H1 (cell line): Measurements from ENCODE around the gene PDE4B. TPM values are rescaled to one million over a fixed set of nuclear protein-coding genes. Genes with fewer than 3 reads are reported as not detected.

Experiments used
- CTCF ChIA-PET: fragments of 300-600 bp; sonication (Branson Sonifier 250); formaldehyde crosslinking; loops from one replicate; lab custom pipeline; 2021; ENCODE audit not compliant: partially characterized antibody; lab: Charles Lee
- POLR2A ChIA-PET: fragments of 300-600 bp; sonication (Branson Sonifier 250); formaldehyde crosslinking; loops from one replicate; lab custom pipeline; 2021; ENCODE audit warnings: inconsistent platforms; ENCODE audit not compliant: partially characterized antibody; lab: Charles Lee
- DNase-seq, 2 experiments: peaks; one replicate each; pipeline versions ENCODE4 v3.0.0 to v3.0.0-alpha.2; 2010 to 2022; ENCODE audit warnings: low spot score in 2 of 2, low read depth in 1 of 2, mixed read lengths in 1 of 2
- FAIRE-seq: peaks from 2 replicates; lab custom pipeline; 2011; peaks lifted over from hg19 to GRCh38; lab: Jason Lieb, UNC
- H2AFZ ChIP-seq: 2 replicates; pipeline ENCODE4 v1.8.1; 2012; ENCODE audit warnings: low read length, inconsistent platforms
- H2AK5ac ChIP-seq: 2 replicates; pipeline ENCODE4 v1.6.1; 2013; ENCODE audit warnings: low read depth, low read length
- H2BK120ac ChIP-seq: replicated peaks from 2 replicates; pipeline ENCODE3; 2013; ENCODE audit warnings: low read depth, low read length, inconsistent platforms
- H2BK12ac ChIP-seq: 2 replicates; pipeline ENCODE4 v1.6.1; 2013; ENCODE audit warnings: low read depth, low read length
- H2BK15ac ChIP-seq: 2 replicates; pipeline ENCODE4 v1.6.1; 2013; ENCODE audit warnings: low read length
- H2BK20ac ChIP-seq: 2 replicates; pipeline ENCODE4 v1.6.1; 2013; ENCODE audit warnings: low read length
- H2BK5ac ChIP-seq: 2 replicates; pipeline ENCODE4 v1.6.1; 2013; ENCODE audit warnings: low read depth, low read length
- H3K14ac ChIP-seq: 2 replicates; pipeline ENCODE4 v1.6.1; 2013; ENCODE audit warnings: inconsistent platforms; ENCODE audit not compliant: insufficient read length
- H3K18ac ChIP-seq: 2 replicates; pipeline ENCODE4 v1.6.1; 2013; ENCODE audit warnings: low read length; ENCODE audit errors: extremely low read depth
- H3K23ac ChIP-seq: 2 replicates; pipeline ENCODE4 v1.6.1; 2013; ENCODE audit warnings: inconsistent platforms; ENCODE audit not compliant: insufficient read length
- H3K23me2 ChIP-seq: 2 replicates; pipeline ENCODE4 v1.6.1; 2013; ENCODE audit warnings: low read depth, low read length
- H3K27ac ChIP-seq: 2 replicates; pipeline ENCODE4 v1.6.1; 2011; ENCODE audit warnings: low read depth, low read length, inconsistent platforms
- H3K27me3 ChIP-seq, 4 experiments: replicated peaks in 1 of 4; 1 replicate in 1 of 4; 2 replicates in 3 of 4; pipeline versions ENCODE4 v1.6.1 to v1.8.1; 2011 to 2013; ENCODE audit warnings: low read length in 3 of 4, mild to moderate bottlenecking in 3 of 4, inconsistent platforms in 2 of 4, mixed read lengths in 2 of 4, moderate library complexity in 1 of 4; ENCODE audit not compliant: control insufficient read depth in 3 of 4, insufficient read depth in 3 of 4; ENCODE audit errors: extremely low read depth in 1 of 4
- H3K36me3 ChIP-seq, 4 experiments: 2 replicates each; pipeline versions ENCODE4 v1.6.1 to v1.8.1; 2011 to 2013; ENCODE audit warnings: mild to moderate bottlenecking in 4 of 4, low read length in 3 of 4, moderate library complexity in 2 of 4, control low read depth in 1 of 4, inconsistent platforms in 1 of 4; ENCODE audit not compliant: insufficient read depth in 4 of 4, control insufficient read depth in 2 of 4
- H3K4ac ChIP-seq: replicated peaks from 2 replicates; pipeline ENCODE3; 2013; ENCODE audit warnings: low read length, low read depth, mixed read lengths, inconsistent platforms; ENCODE audit not compliant: insufficient read length
- H3K4me1 ChIP-seq, 4 experiments: replicated peaks in 1 of 4; 1 replicate in 1 of 4; 2 replicates in 3 of 4; pipeline versions ENCODE4 v1.6.1 to v1.8.1; 2011 to 2013; ENCODE audit warnings: low read length in 3 of 4, inconsistent platforms in 2 of 4, mixed read lengths in 1 of 4; ENCODE audit not compliant: insufficient read depth in 4 of 4, control insufficient read depth in 3 of 4
- H3K4me2 ChIP-seq, 2 experiments: 2 replicates each; pipeline versions ENCODE4 v1.6.1 to v1.8.1; 2011 to 2013; ENCODE audit warnings: low read depth in 2 of 2, low read length in 2 of 2, control low read depth in 1 of 2, inconsistent platforms in 1 of 2, mild to moderate bottlenecking in 1 of 2; ENCODE audit not compliant: insufficient read depth in 1 of 2
- H3K4me3 ChIP-seq, 4 experiments: fragments of 200-600, 300-600 bp in 1 of 4; sonication (generic), shearing (Covaris generic), sonication (Bioruptor Twin) in 1 of 4; 2 replicates each; pipeline versions ENCODE4 v1.5.1 to v1.8.1; 2011 to 2016; ENCODE audit warnings: low read length in 4 of 4, low read depth in 3 of 4, control low read depth in 2 of 4, inconsistent platforms in 2 of 4, mild to moderate bottlenecking in 2 of 4, mixed read lengths in 1 of 4, moderate library complexity in 1 of 4; ENCODE audit not compliant: insufficient read depth in 2 of 4; ENCODE audit errors: extremely low read depth in 1 of 4
- H3K56ac ChIP-seq: replicated peaks from 2 replicates; pipeline ENCODE3; 2013; ENCODE audit warnings: low read depth, mild to moderate bottlenecking, mixed read lengths, low read length, inconsistent platforms; ENCODE audit not compliant: insufficient read length
- H3K79me1 ChIP-seq: 2 replicates; pipeline ENCODE4 v1.6.1; 2013; ENCODE audit warnings: low read depth, low read length, control low read depth
- H3K79me2 ChIP-seq, 2 experiments: 2 replicates each; pipeline versions ENCODE4 v1.6.1 to v1.8.1; 2012 to 2013; ENCODE audit warnings: low read length in 2 of 2, mild to moderate bottlenecking in 2 of 2, inconsistent platforms in 1 of 2; ENCODE audit not compliant: insufficient read depth in 2 of 2, control insufficient read depth in 1 of 2
- H3K9ac ChIP-seq, 4 experiments: replicated peaks in 1 of 4; 1 replicate in 1 of 4; 2 replicates in 3 of 4; pipeline versions ENCODE4 v1.6.1 to v1.8.1; 2011 to 2013; ENCODE audit warnings: low read depth in 3 of 4, low read length in 3 of 4, control low read depth in 2 of 4, mild to moderate bottlenecking in 2 of 4, moderate library complexity in 2 of 4, inconsistent platforms in 1 of 4; ENCODE audit errors: extremely low read depth in 1 of 4
- H3K9me3 ChIP-seq, 2 experiments: 2 replicates each; pipeline versions ENCODE4 v1.6.1 to v1.8.1; 2012 to 2013; ENCODE audit warnings: mild to moderate bottlenecking in 2 of 2, moderate library complexity in 2 of 2, control low read depth in 1 of 2, inconsistent platforms in 1 of 2, low read depth in 1 of 2, low read length in 1 of 2, mixed read lengths in 1 of 2; ENCODE audit not compliant: insufficient read depth in 2 of 2
- H4K20me1 ChIP-seq, 2 experiments: replicated peaks in 1 of 2; 2 replicates each; pipeline versions ENCODE3 to v1.8.1; 2011 to 2013; ENCODE audit warnings: inconsistent platforms in 2 of 2, low read length in 2 of 2, mild to moderate bottlenecking in 1 of 2; ENCODE audit not compliant: insufficient read depth in 2 of 2, control insufficient read depth in 1 of 2
- H4K5ac ChIP-seq: 2 replicates; pipeline ENCODE4 v1.6.1; 2013; ENCODE audit warnings: low read length, low read depth, mixed read lengths, inconsistent platforms; ENCODE audit not compliant: insufficient read length
- H4K8ac ChIP-seq: 2 replicates; pipeline ENCODE4 v1.8.0; 2013; ENCODE audit warnings: mild to moderate bottlenecking, moderate library complexity, low read length, inconsistent platforms; ENCODE audit not compliant: insufficient read depth; ENCODE audit errors: extremely low read depth
- H4K91ac ChIP-seq: replicated peaks from 2 replicates; pipeline ENCODE3; 2013; ENCODE audit warnings: low read length, mixed read lengths, inconsistent platforms; ENCODE audit not compliant: insufficient read length
- ASH2L ChIP-seq: fragments of 200-600, 300-600 bp; sonication (generic); IDR thresholded peaks from one replicate; pipeline ENCODE4 v1.7.1; 2017; ENCODE audit warnings: low read length
- BACH1 ChIP-seq: IDR thresholded peaks from 2 replicates; pipeline ENCODE4 v1.6.1; 2012; ENCODE audit warnings: low read length, improper control_type of control experiment
- CHD2 ChIP-seq: IDR thresholded peaks from 2 replicates; pipeline ENCODE4 v1.6.1; 2012; ENCODE audit warnings: low read length, improper control_type of control experiment
- CTBP2 ChIP-seq: IDR thresholded peaks from 2 replicates; pipeline ENCODE4 v1.7.0; 2011; ENCODE audit warnings: borderline replicate concordance, mild to moderate bottlenecking, moderate library complexity, mixed read lengths, low read length; ENCODE audit not compliant: insufficient read depth, insufficient read length
- EGR1 ChIP-seq: IDR thresholded peaks from 2 replicates; pipeline ENCODE4 v1.6.1; 2011; ENCODE audit warnings: low read depth, low read length, borderline replicate concordance
- GABPA ChIP-seq: IDR thresholded peaks from 2 replicates; pipeline ENCODE4 v1.6.1; 2011; ENCODE audit warnings: mild to moderate bottlenecking, low read length, moderate library complexity, borderline replicate concordance; ENCODE audit not compliant: insufficient read depth
- GTF2F1 ChIP-seq: IDR thresholded peaks from 2 replicates; pipeline ENCODE4 v1.6.1; 2012; ENCODE audit warnings: low read depth, low read length, improper control_type of control experiment, borderline replicate concordance
- HDAC2 ChIP-seq, 2 experiments: fragments of 300-600 bp in 1 of 2; sonication (generic) in 1 of 2; IDR thresholded peaks; 2 replicates each; pipeline ENCODE4 v1.6.1; 2011 to 2012; ENCODE audit warnings: low read depth in 2 of 2, low read length in 2 of 2, mild to moderate bottlenecking in 2 of 2, moderate library complexity in 2 of 2, borderline replicate concordance in 1 of 2, inconsistent platforms in 1 of 2
- RAD21 ChIP-seq, 2 experiments: IDR thresholded peaks in 1 of 2; conservative IDR thresholded peaks in 1 of 2; 2 replicates each; pipeline ENCODE4 v1.6.1; 2011; ENCODE audit warnings: low read depth in 2 of 2, low read length in 2 of 2, improper control_type of control experiment in 1 of 2, inconsistent platforms in 1 of 2, mild to moderate bottlenecking in 1 of 2, moderate library complexity in 1 of 2
- TAF7 ChIP-seq: optimal IDR thresholded peaks from 2 replicates; pipeline ENCODE3; 2011; ENCODE audit warnings: low read depth, mild to moderate bottlenecking, inconsistent platforms, low read length, moderate library complexity, borderline replicate concordance
- TBP ChIP-seq: IDR thresholded peaks from 2 replicates; pipeline ENCODE4 v1.6.1; 2011; ENCODE audit warnings: low read depth, low read length, improper control_type of control experiment
- WGBS, 2 experiments: shearing (Covaris generic) in 1 of 2; methylation state at CpG; one replicate each; pipeline versions ENCODE4 v1.1.6 to v1.1.7; 2013 to 2015; ENCODE audit warnings: low lambda C conversion rate in 2 of 2, mixed read lengths in 2 of 2, inconsistent platforms in 1 of 2, low coverage in 1 of 2, missing lambda C conversion rate in 1 of 2; ENCODE audit not compliant: insufficient replicate concordance in 2 of 2, insufficient coverage in 1 of 2, insufficient read length in 1 of 2; ENCODE audit errors: extremely low coverage in 1 of 2, missing lambda C conversion rate in 1 of 2; 5-methylcytosine and 5-hydroxymethylcytosine counted together
- polyA plus RNA-seq, 7 experiments: library from polyadenylated mRNA; depleted of rRNA in 3 of 7; stranded (reverse) in 5 of 7; unstranded in 2 of 7; fragments of >200 nt in 5 of 7; fragments of 200-250 nt in 2 of 7; gene quantifications; 1 replicate in 5 of 7; 2 replicates in 1 of 7; 4 replicates in 1 of 7; pipeline versions ENCODE4 v1.2.1 to v1.2.3, GENCODE V29; 2011 to 2013; ENCODE audit warnings: missing spikeins in 2 of 7, mixed read lengths in 2 of 7
- total RNA-seq: library from RNA; stranded (reverse); fragmentation: NEBNext Ultra II Directional; extraction: Animal tissue kit (Norgen Biotek cat#: 25700); gene quantifications from 2 replicates; pipeline ENCODE4 v1.2.1, GENCODE V29; 2021
- TF ChIP-seq, protein P1 (sequence below): IDR thresholded peaks from 2 replicates; pipeline ENCODE4 v1.6.1; 2011; ENCODE audit warnings: low read length, improper control_type of control experiment

Gene PDE4B
- total and polyA plus RNA-seq, 2 of the 8 experiments (the other 6 are each of a cell fraction or from before 2014, with no cell fraction given), result 5.0 to 15.1 TPM

DNA sequence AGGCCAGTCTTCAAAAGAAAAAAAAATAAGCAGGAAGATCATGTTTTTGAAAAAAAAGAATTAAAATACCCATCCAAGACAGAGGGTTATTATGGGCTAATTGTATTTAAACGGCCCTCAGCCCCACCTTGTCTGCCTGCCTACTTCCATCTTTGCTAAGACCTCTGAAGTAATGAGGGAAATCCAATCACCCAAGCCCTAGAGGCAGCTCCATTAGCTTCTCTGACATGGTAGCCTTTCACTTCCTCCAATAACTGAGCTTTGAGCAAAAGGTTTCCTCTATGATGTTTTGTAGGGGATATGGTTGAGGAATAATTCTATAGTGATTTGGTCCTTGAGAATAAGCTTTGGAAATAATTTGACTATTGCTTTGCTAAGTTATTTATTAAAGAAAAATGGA lies 563.1 kb downstream of the PDE4B start:
- Histone ChIP-seq H2AK5ac (no peak overlapping the region), H3K27me3 (no peaks in the 10 kb centered on the region), H3K4me3 (no peak overlapping the region; a peak in 1 of 8 replicates), H2BK20ac (no peak overlapping the region), H4K91ac (no peak overlapping the region), H3K9me3 (no peaks in the 10 kb centered on the region), H4K5ac (no peak overlapping the region), H2AFZ (no peak overlapping the region), H2BK15ac (no peak overlapping the region), H3K9ac (no peak overlapping the region), H3K79me2 (peaks cover 0 to 12% of the 10 kb centered on the region in 2 experiments; a peak in 1 of 4 replicates), H3K23me2 (no peaks in the 10 kb centered on the region), H3K4ac (no peak overlapping the region), H3K14ac (no peak overlapping the region), H3K4me1 (peaks cover 5 to 21% (median 17%) of the 10 kb centered on the region in 4 experiments; a peak in 6 of 7 replicates), H2BK120ac (no peak overlapping the region), H3K23ac (no peak overlapping the region), H2BK12ac (no peak overlapping the region), H2BK5ac (no peak overlapping the region), H3K79me1 (no peaks in the 10 kb centered on the region), H3K27ac (no peak overlapping the region), H3K36me3 (no peaks in the 10 kb centered on the region), H4K20me1 (no peaks in the 10 kb centered on the region), H3K4me2 (peak overlapping the region; percentile 24 to 44; a peak in 2 of 4 replicates), H3K18ac (no peak overlapping the region), H3K56ac (no peak overlapping the region), H4K8ac (no peak overlapping the region)
- ChIA-PET CTCF (interaction anchor here (1.2 to 2.3 kb wide), 2 partner anchors 91 to 148 kb away, joined by 3 to 7 read pairs; no protein-coding TSS in a partner anchor), POLR2A (interaction anchor here (0.6 kb wide), 1 partner anchor 333 kb away, joined by 3 read pairs; no protein-coding TSS in a partner anchor)
- FAIRE-seq, result no peak
- 79% methylated on average over 1 of the region's 1 CpG; no CpG with 5 or more reads in 1 of the 2 experiments for WGBS, 2 experiments
- DNase-seq, result no peak
- TF ChIP-seq TBP (no peak), CHD2 (no peak), BACH1 (no peak), HDAC2 (IDR thresholded peaks at IDR 0.05; ENCODE audit: borderline replicate concordance in 1 of 2, low read depth in 2 of 2, low read length in 2 of 2) (no peak), RAD21 (IDR thresholded peaks at IDR 0.05 in 1 of 2, conservative IDR thresholded peaks at IDR 0.05 in 1 of 2; ENCODE audit: low read depth in 2 of 2, low read length in 2 of 2) (no peak), GTF2F1 (no peak), TAF7 (no peak), EGR1 (no peak), GABPA (no peak), ASH2L (no peak), CTBP2 (no peak)
- TF ChIP-seq, protein P1, sequence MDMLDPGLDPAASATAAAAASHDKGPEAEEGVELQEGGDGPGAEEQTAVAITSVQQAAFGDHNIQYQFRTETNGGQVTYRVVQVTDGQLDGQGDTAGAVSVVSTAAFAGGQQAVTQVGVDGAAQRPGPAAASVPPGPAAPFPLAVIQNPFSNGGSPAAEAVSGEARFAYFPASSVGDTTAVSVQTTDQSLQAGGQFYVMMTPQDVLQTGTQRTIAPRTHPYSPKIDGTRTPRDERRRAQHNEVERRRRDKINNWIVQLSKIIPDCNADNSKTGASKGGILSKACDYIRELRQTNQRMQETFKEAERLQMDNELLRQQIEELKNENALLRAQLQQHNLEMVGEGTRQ, result no peak
